ENCODE measurements around the gene RNF150.

Gene RNF150

GRCh38 chr4:141021397-141022110, 111.7 kb downstream of the RNF150 start:
- DNase-seq = no peak

- no peak for DNase-seq
Observed at GRCh38 chr4:141020801-141021261, 112.4 kb downstream of the RNF150 start.

GRCh38 chr4:141019768-141020167, 113.5 kb downstream of the RNF150 start:
- no peak for DNase-seq

- no peak for DNase-seq
Observed at GRCh38 chr4:141016117-141016798, 117.0 kb downstream of the RNF150 start.

GRCh38 chr4:141013899-141014298, 119.4 kb downstream of the RNF150 start:
- no peak for DNase-seq

- DNase-seq = no peak
Observed at GRCh38 chr4:141011901-141012315, 121.4 kb downstream of the RNF150 start.

- no peak for DNase-seq
Observed at GRCh38 chr4:141009931-141010330, 123.3 kb downstream of the RNF150 start.

- DNase-seq = no peak
Observed at GRCh38 chr4:141009129-141009528, 124.1 kb downstream of the RNF150 start.

- DNase-seq = no peak
Observed at GRCh38 chr4:141006242-141006802, 126.9 kb downstream of the RNF150 start.

- no peak for DNase-seq
Observed at GRCh38 chr4:141004823-141005222, 128.4 kb downstream of the RNF150 start.

GRCh38 chr4:141003193-141003592, 130.1 kb downstream of the RNF150 start:
- no peak for DNase-seq

- no peak for DNase-seq
Observed at GRCh38 chr4:141002323-141002805, 130.9 kb downstream of the RNF150 start.

- no peak for DNase-seq
Observed at GRCh38 chr4:140996766-140997165, 136.5 kb downstream of the RNF150 start.

- no peak for DNase-seq
Observed at GRCh38 chr4:140995058-140995457, 138.2 kb downstream of the RNF150 start.

GRCh38 chr4:140994015-140994414, 139.3 kb downstream of the RNF150 start:
- DNase-seq = no peak

GRCh38 chr4:140993370-140993769, 139.9 kb downstream of the RNF150 start:
- no peak for DNase-seq

- DNase-seq = no peak
Observed at GRCh38 chr4:140989944-140990343, 143.3 kb downstream of the RNF150 start.

GRCh38 chr4:140986045-140986444, 147.2 kb downstream of the RNF150 start:
- no peak for DNase-seq

- no peak for DNase-seq
Observed at GRCh38 chr4:140982613-140983340, 150.5 kb downstream of the RNF150 start.

- DNase-seq = no peak
Observed at GRCh38 chr4:140980426-140981200, 152.7 kb downstream of the RNF150 start.

GRCh38 chr4:140976768-140977167, 156.5 kb downstream of the RNF150 start:
- no peak for DNase-seq

GRCh38 chr4:140971077-140971792, 162.0 kb downstream of the RNF150 start:
- DNase-seq = no peak

All from stimulated activated CD4-positive, alpha-beta T cell treated with anti-CD3 and anti-CD28 coated beads, Interleukin-4, amount 100 ng/mL, for 24 hours (primary cell).